ENCODE data around the gene ROR1.
"Not testable (repeated sequence)": the region's sequence is repeated elsewhere in the genome, so short reads cannot be mapped to it uniquely, and the experiment has no call there.

Gene ROR1

GRCh38 chr1:63817152-63817667 lies 43.4 kb downstream of the ROR1 start:
- H3K27ac ChIP-seq = no peak overlapping the region
- no peak overlapping the region for H3K4me3 ChIP-seq

- no peak overlapping the region for H3K4me3 ChIP-seq
- no peak overlapping the region for H3K27ac ChIP-seq
Measured at GRCh38 chr1:63817700-63818099, 43.9 kb downstream of the ROR1 start.

DNA sequence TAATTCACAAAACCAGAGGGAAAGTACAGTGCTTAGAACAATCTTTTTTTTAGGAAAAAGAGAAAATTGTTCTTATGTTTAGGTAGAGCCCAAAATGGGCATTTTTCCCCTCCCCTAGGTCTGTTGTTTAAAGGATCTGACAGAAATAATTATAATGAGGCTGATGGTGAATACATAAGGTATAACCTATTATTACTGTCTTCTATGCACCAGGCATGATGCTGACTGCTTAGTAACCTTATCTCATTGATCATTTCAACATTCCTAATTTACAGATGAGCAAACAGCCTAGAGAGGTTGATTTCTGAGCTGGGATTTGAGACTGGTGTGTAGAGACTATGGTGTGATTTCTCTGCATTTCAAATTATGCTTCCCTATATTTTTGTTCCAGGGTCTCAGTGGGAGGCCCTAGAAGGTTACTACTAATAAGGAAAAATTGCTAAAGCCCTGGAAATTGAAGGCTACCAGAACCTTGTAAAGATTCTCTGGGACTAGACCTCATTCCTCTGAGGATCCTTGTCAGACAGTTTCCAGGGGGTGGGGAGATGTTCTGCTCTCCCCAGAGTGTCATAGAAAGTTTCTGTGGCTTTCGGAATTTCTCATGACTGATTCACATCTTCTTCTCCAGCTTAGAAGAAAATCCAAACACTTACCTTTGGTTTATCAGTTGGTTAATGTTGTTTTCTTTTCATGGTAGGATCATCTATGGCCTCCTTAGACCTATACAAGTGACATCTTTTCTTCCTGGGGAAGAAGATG lies 44.9 kb downstream of the ROR1 start:
- H3K27ac ChIP-seq = no peak overlapping the region

GRCh38 chr1:63819795-63820194 lies 46.0 kb downstream of the ROR1 start:
- Histone ChIP-seq H3K27ac (no peak overlapping the region), H3K4me3 (no peak overlapping the region)

More for the DNA sequence above, 44.9 kb downstream of the ROR1 start:
- no peak overlapping the region for H3K4me3 ChIP-seq

- H3K27ac ChIP-seq = no peak overlapping the region
- no peak overlapping the region for H3K4me3 ChIP-seq
Measured at GRCh38 chr1:63821091-63822005, 47.5 kb downstream of the ROR1 start.

GRCh38 chr1:63822540-63822939 lies 48.7 kb downstream of the ROR1 start:
- Histone ChIP-seq H3K27ac (no peak overlapping the region), H3K4me3 (no peak overlapping the region)

GRCh38 chr1:63824451-63824850 lies 50.6 kb downstream of the ROR1 start:
- H3K27ac ChIP-seq = no peak overlapping the region

DNA sequence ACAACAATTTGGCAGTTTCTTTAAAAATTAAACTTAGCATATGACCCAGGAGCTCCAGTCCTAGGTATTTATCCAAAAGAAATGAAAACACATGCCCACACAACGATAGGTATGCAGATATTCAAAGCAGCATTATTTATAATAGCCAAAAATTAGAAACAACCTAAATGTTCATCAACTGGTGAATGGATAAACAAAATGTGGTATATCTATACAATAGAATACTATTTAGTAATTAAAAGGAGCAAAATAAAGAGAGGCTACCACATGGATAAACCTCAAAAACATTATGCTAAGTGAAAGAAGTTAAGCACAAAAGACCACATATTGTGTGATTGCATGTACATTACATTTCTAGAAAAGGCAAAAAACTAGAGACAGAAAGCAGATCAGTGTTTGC lies 51.3 kb downstream of the ROR1 start:
- H3K27ac ChIP-seq = no peak overlapping the region
- H3K4me3 ChIP-seq = no peak overlapping the region

More at GRCh38 chr1:63824451-63824850, 50.6 kb downstream of the ROR1 start:
- H3K4me3 ChIP-seq = no peak overlapping the region

- not testable (repeated sequence) for H3K4me3 ChIP-seq, H3K27ac ChIP-seq
Measured at GRCh38 chr1:63826246-63826861, 52.5 kb downstream of the ROR1 start.

GRCh38 chr1:63827411-63828321 lies 53.8 kb downstream of the ROR1 start:
- Histone ChIP-seq H3K4me3 (no peak overlapping the region), H3K27ac (no peak overlapping the region)

- no peak overlapping the region for H3K4me3 ChIP-seq
- H3K27ac ChIP-seq = no peak overlapping the region
Measured at GRCh38 chr1:63828322-63829044, 54.7 kb downstream of the ROR1 start.

DNA sequence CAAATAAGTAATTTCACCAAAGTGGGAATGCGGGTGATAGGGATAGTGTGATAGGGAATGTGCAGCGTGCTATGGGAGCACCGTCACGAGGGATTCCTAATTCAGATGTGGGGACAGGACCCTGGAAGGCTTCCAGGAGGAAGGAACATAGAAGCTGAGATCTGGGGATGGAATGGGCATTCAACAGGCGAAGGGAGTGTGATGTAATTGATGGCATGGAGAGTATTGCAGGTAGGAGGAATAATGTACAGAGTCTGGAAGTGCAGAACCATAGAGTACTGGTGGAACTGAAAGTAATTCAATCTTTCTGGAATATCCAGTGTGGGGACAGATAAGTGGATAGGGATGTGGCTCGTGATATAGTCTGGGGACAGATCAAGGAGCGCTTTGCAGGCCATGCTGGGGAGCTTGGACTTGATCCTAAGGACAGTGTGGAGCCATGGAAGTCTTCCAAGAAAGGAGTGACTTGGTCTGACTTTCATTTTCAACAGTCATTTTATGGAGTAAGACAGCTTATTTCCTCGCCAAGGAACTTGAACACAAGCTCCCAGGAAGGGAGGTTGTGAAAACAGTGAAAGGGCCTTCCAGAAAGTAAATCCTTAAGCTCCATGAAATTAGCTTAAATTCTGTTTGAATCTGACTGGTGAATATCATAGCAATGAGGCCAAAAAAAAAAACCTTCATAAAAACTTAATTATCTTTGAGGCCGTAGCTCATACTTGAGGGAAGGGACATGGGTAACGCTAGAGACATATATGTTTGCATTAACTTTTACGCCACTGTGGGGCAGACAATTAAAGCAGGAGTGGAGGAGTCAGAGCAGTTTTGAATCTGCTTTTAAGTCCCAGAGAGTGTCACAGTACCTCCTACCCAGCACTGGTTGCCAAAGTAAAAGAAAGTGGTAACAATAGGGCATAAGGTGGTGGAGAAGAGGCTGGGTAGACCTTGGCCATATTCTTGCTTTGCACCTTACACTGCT lies 55.8 kb downstream of the ROR1 start:
- Histone ChIP-seq H3K4me3 (no peak overlapping the region), H3K27ac (peak overlapping the region in 1 of 21 experiments; percentile 12)

GRCh38 chr1:63831409-63831808 lies 57.6 kb downstream of the ROR1 start:
- H3K27ac ChIP-seq = no peak overlapping the region

GRCh38 chr1:63833363-63834119 lies 59.7 kb downstream of the ROR1 start:
- H3K27ac ChIP-seq = peak overlapping the region in 1 of 21 experiments; percentile 28

More at GRCh38 chr1:63831409-63831808, 57.6 kb downstream of the ROR1 start:
- no peak overlapping the region for H3K4me3 ChIP-seq

DNA sequence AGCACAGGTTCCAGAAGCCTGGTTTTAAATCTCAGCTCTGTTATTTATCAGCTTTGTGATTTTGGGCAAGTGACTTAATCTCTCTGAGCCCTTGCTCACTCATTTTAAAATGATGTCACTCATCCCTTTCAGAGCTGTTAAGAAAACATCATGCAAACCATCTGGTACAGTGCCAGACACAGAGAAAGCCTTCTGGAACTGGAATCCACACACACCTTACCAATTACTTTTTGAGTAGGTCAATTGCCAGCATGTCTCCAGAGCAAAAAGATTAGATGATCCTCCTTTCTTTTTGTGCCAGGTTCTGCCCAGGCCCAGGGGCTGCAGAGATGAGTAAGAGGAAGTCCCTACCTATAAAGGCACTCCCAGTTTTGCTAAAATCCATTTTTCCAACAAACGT lies 61.3 kb downstream of the ROR1 start:
- H3K4me3 ChIP-seq = no peak overlapping the region

More at GRCh38 chr1:63833363-63834119, 59.7 kb downstream of the ROR1 start:
- H3K4me3 ChIP-seq = no peak overlapping the region

GRCh38 chr1:63836374-63836773 lies 62.6 kb downstream of the ROR1 start:
- Histone ChIP-seq H3K4me3 (no peak overlapping the region), H3K27ac (no peak overlapping the region)

More for the DNA sequence above, 61.3 kb downstream of the ROR1 start:
- H3K27ac ChIP-seq = no peak overlapping the region

All from skin epidermis (tissue), 12 donors.